Right kidney (tissue), 1 donor: ENCODE results near the gene ADCY1.

ENCODE experiments used
- DNase-seq: peaks from one replicate; pipeline ENCODE4 v3.0.0-alpha.2; 2016

Gene ADCY1

DNA sequence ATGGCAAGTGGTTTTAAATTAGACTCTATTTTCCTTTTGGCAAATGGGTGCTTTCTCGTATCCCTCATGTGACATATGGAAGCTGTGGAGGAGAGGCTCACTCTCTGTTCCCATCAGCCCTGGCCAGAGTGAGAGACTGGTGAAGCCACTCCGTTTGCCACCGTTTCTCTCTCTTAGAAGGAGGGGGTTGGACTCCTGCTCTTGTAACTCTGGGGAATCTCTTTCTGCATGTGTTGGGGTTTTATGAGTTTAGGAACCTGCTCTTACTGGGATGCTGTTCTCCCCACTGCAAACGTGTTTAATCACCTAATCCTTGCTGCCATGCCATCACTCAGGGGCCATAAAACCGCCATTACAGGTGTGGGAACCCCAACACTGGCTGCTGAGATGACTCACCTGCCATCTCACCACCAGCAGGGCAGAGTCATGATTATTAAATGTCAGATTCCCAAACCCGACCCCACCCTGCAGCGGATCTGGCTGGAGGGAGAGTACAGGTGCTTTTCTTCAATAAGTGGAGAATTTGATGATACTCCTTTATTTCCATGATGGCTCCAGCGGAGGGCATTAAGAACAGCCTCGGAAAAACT, 103.2 kb downstream of the ADCY1 start:
- no peak for DNase-seq

DNA sequence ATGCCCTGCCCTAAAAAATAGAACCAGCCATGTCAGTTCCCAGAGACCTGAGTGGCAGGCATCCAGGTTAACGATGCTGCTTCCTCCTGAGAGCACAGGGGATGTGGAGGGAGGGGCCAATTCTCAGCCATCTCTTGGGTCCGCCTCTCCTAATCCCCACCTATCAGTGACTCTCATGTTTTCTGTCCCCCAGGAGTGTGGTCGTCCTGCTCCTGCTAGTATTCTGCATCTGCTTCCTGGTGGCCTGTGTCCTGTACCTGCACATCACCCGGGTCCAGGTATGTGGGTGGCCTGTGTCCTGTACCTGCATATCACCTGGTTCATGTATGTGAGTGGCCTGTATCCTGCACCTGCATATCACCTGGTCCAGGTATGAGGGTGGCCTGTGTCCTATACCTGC, 105.3 kb downstream of the ADCY1 start:
- DNase-seq, result no peak

DNA sequence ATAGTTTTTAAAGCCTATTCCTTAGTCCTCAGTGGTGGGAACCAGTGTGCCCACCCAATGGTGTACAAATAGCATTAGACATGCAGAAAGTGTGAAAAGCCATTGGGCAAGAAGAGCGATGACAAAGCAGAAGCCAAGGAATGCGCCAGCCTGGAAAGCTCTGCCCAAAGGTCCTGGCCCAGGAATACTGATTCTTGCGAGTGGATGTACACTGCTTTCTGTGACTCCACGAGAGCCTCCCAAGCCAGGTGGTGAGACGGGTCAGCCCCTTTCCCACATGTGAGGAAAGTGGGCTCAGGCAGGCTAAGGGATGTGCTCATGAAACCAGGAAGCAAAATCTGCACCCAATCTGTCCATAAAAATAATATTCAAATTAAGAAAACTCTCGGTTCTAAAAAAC, 106.6 kb downstream of the ADCY1 start:
- no peak for DNase-seq

DNA sequence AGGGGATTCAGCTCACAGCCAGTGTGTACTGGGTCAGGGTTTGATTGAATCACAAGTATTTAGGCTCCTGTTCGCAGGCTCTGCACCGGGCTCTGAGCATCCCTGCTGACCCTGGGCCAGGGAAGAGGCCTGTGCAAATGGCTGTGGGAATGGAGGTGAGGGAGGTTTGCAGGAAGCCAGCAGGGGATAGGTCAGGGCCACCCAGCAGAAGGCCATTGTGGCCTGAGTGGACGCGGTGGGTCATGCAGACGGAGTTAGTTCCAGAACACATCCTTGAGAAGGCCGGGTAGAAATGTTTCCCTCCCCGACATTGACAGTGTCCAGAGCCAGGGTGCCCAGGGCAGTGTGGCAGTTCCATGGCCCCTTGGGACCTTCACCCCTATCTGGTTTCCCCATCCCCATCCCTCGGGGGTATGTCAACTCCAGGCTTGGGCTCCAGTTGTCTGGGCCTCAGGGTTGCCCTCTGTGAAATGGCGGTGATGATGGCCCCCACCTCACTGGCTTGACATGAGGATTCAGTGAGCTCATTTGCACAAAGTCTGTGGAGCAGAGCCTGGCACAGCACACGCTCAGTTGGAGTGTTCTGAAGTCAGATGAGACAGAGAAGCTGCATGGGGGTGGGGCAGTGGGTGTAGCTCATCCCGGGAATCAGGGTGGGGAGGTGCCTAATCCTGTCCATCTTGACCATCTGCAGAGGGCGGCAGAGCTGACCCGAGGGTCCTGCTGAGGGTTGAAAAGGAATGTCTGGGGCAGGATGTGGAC, 107.6 kb downstream of the ADCY1 start:
- DNase-seq, result no peak

DNA sequence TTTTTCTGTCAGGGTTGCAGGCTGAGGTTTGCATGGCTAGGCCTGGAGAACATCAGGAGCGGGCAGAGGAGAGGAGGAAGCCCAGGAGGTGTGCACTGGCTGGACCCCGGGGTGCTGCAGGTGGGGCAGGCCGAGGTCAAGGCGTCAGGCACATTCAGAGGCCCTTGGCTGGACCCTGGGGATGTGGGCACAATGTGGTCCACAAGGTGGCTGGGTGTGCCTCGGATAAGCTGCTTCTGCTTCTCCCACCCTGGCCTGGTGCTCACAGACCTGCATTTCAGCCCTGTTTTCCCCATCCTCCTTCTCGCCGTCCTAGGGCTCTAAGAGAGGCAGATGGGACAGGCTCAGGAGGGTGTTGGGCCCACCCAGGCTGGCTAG, 108.2 kb downstream of the ADCY1 start:
- no peak for DNase-seq

DNA sequence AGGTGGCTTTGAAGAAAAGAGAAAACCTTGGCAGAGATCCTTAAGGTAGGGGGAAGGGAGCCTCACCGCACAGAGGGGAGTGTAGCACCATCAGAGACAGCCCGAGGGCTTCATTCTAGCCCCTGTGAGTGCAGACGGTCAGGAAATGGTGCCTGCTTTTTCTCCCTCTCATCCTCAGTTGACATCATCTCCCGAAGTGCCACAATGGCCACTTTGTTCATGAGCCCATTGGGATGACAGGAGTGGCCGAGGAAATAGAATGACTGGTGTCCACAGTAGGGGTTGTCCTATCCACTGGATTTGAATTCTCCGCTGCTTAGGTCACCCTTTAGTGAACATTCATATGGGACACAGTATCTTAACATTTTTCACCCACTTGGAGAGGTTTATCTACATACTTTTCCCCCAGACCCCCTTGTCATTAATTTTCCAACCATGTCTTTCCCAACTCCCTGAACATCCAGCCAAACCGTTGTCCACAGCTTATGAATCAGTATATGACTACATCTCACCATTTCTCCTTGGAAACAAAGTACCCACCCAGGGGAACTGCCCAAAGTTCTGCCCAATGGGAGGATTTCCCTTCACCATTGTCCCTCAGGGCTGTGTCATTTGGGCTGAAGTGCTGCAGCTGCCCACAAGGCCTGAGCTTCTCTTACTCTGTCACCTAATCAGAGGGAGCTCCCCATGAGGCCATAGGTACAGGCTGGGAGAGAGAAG, 108.8 kb downstream of the ADCY1 start:
- no peak for DNase-seq

DNA sequence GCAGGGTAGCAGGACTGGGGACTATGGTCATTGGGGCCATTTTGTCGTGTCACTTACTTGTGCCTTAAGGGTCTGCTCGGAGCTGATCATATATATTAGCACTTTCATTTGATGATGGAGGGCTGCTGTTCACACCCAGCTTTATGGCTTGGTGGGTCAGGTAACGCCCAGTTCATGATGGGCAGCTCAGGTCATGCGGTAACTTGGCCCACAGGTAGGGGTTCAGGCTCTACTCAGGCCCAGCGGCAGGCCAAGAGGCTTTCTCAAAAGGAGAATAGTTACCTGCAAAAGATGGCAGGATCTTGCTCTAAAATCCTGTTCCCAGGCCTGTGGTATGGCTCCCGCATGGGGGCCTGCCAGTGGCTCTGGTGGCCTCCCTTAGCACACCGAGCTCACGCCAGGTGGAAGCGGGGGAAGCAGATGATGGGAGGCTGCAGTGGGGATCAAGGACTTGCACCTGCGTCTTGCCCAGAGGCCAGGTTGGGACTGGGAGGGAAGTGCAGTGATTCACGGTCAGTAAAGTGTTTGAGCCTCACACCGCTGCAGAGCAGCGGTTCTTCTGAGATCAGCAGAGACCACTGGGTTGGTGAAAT, 109.5 kb downstream of the ADCY1 start:
- no peak for DNase-seq

DNA sequence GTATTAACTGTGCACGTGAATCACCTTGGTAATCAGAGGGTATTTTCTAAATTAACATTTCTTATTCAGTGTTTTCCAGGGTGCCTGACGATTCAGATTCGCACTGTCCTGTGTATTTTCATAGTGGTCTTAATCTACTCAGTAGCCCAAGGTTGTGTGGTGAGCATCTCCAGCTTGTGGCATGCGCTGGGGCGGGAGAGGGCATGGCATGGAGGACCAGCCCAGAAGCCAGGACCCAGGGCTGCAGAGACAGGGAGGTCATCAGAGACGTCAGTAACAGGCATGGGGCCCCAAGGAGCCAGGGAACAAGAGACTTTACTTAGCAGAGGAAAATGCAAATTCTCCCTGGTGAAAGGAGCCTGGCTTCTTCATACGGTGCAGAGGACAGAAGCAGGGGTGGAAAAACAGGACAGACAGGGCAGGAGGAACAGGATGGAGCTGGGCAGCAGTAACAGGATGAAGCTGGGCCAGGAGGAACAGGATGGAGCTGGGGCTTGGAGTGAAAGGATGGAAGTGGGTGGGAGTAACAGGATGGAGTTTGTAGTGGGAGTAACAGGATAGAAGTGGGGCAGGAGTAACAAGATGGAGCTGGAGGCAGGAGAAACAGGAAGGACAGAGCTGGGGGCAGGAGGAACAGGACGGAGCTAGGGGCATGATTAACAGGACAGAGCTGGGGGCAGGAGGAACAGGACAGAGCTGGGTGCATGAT, 110.9 kb downstream of the ADCY1 start:
- no peak for DNase-seq

DNA sequence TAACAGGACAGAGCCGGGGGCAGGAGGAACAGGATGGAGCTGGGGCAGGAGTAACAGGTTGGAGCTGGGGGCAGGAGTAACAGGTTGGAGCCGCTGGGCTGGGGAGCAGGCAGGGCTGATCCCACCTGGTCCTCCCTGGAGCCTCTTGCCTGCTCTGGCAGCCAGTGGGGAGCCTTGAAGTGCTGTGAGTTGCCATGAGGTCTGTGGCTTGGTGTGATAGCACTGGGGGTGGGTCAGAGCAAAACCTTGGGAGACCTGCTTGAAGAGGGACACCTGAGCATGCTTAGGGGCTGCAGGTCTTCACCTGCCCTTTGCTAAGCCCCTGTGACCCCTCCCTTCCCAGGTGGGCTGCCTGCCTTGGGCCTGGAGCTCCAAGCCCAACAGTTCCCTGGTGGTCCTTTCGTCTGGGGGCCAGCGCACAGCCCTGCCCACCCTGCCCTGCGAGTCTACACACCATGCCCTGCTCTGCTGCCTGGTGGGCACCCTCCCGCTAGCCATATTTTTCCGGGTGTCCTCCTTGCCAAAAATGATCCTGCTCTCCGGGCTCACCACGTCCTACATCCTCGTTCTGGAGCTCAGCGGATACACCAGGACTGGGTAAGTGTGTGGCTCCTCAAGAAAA, 111.6 kb downstream of the ADCY1 start:
- no peak for DNase-seq

DNA sequence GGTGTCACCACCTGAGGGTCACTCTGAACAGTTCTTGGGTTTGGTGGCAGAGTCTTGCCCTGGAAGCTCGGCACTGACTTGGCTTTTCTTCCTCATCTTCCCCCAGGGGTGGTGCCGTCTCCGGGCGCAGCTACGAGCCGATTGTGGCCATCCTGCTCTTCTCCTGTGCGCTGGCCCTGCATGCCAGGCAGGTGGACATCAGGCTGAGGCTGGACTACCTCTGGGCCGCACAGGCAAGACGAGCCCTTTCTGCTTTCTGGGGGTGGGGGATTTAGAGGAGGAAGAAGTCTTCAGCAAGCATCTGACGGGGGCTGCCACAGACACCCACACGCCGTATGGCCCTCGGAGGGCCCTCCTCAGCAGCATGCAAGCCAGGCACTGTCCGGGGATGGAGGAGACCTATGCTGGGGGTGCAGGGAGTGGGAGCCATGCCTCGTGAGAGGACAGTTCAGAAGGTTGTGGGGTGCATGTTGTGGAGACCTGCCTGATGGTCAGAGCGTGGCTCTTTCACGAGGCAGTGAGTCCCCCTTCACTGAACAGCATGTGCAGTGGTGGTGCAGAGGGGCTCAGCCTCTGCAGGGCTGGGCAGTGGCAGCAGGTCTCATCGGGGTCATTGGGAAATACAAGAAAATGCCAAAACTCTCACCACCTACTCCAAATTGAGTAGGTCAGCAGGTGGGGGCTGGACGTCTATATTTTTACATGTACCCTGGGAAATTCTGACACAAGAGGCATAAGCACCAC, 112.4 kb downstream of the ADCY1 start:
- DNase-seq, result no peak

DNA sequence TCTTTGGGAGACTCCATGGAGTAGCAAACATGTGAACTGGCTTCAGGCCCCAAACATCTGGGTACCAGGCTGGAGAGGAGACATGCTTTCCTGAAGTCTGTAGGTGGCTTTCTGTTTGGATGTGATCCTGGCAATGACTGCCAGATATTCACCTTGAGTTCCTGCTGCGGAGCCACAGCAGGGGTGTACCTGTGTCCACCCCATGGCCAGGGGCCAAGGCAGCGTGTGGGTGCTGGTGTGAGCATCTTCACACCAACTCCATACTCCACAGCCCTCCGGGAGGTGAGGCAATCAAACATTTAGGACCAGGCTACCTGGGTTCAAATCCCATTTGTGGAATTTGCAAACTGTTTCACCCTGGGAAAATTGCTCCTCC, 113.0 kb downstream of the ADCY1 start:
- DNase-seq, result no peak

DNA sequence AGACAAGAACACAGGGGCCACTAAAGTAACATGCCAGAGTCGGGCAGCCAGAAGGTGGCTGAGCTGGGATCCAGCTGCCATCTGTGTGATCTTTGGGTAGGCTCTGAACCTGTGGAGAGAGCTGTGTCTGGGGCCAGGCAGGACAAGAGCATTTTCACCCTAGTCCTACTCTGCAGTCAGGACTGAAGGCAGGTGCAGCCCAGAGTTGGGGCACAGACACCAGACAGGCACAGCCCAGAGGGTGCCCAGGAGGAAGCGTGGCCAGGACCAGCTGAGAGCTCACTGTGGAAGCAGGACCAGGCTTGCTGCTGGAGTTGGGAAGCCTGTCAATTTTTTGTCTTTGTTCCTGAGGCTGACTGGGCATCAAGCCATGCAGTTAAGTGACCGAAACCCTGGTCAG, 113.6 kb downstream of the ADCY1 start:
- no peak for DNase-seq

DNA sequence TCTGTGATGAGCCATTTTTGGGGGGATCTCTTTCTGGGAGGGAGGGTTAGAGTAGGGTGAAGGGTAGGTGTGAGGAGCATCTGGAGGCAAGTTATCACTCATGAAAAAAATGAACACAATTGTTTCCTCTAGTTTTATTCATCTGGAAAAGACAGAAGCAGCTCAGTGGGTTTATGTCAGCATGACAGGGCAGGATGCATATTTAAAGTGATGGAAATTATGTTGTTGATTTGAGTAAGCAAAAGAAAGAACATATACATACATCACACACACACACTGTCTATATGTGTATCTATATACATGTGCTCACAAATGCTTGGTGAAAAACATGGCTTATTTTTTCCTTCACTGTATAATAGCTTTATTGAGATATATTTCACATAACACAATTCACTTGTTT, 114.2 kb downstream of the ADCY1 start:
- DNase-seq, result no peak

DNA sequence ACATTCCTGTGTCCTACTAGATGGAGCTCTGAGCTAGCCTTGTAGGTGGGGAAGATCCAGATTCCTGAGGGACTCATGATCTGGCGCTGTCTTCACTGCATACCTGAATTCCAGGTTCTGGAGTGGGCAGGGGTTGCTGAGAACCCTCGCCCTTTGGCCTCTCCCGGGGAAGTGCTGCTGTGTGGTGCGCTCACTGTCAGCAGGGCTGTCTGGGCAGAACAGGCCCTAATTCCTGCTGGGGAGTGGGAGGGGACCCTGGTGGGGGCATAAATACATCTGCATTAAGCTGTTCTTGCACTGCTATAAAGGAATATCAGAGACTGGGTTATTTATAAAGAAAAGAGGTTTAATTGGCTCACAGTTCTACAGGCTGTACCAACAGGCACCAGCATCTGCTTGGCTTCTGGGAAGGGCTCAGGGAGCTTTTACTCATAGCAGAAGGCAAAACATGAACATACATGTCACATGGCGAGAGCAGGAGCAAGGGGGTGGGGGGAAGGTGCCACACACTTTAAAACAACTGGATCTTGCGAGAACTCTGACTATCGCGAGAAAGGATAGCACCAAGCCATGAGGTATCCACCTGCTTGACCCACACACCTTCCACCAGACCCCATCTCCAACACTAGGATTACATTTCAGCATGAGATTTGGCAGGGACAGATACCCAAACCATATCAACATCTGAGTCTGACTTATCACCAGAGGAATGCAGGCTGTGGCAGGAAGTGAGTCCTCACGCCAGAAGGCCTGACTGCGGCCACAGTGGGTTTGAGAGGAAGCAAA, 115.0 kb downstream of the ADCY1 start:
- no peak for DNase-seq

DNA sequence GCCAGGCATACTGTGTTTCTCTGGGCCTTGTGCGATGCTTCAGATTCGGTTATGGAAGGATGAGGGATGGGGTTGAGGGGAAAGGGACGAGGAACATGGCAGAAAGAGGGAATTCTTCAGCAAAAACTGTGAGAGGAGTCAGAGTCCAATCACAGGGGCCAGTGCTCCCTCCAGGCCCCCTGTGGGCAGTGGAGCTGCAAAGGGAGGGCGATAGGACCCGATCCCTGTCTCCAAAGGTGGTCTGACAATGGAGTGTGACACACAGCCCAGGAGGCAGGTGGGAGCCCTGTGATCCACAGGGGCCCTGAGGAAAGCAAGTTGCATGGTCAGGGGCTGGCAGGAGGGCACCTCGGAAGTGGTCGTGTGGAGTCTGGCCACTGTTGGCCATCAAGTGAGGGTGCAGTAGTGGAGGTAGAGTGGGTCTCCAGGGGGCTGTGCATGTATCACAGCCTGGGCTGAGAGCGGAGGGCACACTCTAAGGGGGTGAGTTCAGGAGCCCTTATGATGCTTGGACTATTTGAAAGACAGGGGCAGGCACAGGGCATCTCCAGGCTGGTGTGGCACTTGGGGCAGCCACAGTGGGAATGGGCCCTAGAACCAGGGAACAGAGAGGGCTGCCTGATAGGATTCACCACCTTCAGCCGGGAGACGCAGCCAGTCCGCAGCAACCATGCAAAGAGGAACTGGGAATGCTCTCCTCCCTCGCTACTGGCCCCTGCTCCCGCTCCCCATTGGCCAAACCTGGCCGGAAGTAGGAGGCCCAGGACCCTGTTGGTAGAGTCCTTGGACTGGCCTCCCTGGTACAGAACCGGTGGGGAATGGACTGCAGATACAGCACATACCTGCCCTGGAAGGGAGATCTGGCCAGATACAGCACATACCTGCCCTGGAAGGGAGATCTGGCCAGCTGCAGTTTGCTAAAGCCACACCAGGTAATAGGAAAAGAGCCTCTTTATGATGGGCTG, 115.9 kb downstream of the ADCY1 start:
- DNase-seq, result no peak

DNA sequence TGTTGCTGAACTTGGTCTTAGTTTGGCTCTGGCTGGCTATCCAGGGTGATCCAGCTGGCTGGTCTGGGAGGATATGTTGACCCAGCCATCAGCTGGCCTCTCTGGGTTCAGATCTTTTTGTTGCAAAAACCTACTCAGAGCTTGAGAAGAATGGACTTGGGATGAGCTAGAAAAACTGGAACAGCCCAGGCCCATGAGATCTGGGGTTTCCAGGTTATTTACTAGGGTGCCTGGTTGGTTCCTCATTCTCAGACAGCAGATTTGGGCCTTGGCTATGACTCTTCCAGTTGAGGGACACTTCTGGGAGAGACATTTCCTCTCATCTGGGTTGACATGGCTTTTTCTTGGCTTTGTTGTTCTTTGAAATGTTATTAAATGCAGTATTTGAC, 116.6 kb downstream of the ADCY1 start:
- no peak for DNase-seq

DNA sequence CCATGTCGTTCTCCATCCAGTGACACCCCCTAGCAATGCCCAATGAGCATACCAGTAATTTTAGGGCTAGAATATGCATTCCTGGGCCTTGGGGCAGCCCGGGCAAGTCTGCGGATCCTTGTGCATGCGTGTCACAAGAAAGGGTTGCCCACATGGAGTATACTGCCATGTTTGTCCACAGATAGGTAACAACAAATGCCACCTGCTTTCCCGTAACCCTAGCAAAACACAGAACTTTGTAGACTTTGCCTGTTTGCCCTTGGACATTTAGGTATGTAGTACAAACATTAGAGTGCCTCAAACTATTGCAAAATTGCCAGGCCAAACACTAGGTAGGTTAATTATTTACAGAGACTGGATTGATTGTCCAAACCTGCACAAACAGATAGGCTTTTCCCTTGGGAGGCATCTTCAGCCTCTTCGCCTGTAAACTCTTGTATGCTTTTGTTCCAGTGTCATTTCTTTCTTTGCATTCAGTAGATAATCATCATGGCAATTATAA, 117.0 kb downstream of the ADCY1 start:
- DNase-seq, result no peak

DNA sequence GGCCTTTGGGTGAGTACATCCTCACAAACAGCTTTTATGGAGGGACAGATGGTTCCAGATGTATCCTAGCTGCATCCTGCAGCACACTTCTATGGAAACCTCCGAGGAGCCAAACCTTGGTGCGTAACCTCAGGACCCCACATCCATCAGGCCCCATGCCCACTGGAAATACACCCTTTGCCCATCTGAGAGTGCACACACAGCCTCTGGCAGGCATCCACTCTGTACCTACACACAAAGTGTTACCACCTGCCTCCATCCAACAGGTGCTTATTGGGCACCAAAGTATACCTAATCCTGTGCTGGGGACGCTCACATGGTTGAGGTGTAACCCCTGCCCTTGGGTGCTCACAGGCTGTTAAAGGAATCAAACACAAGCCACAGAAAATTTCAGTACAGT, 117.9 kb downstream of the ADCY1 start:
- no peak for DNase-seq

DNA sequence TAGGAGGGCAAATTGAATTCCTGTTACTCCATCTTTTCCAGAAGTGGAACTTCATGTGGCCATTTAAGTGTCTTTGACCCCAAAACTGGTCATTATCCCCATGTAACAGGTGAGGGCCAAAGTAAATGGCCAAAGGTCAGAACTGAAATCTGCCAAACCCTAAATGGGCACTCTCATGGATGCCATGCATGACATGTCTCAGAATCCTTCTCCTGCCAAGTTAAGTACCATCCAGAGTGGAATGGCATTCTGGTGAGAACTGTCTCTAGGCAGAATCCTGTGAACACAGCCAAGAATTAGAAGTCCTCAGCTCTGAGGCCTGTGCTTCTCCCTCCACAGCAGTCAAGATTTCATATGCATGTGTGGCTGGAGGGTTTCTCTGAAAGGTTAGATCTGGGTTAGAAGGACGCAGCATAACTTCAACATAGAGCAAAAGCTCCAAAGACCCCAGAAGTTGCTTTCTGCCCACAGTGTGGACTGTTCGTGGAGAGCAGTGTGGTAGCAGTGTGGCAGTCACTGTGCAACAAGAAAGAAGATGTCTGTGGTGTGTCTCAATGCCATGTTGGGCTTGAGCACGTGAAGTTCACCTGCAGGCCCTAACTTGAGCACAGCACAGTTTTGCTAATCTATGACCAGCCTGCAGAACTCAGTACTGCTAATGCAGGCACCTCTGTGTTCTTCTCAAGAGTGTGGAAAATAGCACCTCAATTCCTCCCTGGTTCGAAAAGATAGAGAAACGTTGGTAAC, 121.3 kb downstream of the ADCY1 start:
- DNase-seq, result no peak
